HG02610 (cell line): ENCODE measurements around the gene HERC6.
A peak's percentile ranks its signal among the peaks of the same experiment; 100 is the strongest.
"Not testable (repeated sequence)": the region's sequence is repeated elsewhere in the genome, so short reads cannot be mapped to it uniquely, and the experiment has no call there.

ENCODE experiments used
- ATAC-seq: cut with Tn5 transposase; IDR thresholded peaks from one replicate; pipeline ENCODE4 v1.9.1; 2021; ENCODE audit warnings: mild to moderate bottlenecking, moderate library complexity; ENCODE audit not compliant: unreplicated experiment

Gene HERC6

DNA sequence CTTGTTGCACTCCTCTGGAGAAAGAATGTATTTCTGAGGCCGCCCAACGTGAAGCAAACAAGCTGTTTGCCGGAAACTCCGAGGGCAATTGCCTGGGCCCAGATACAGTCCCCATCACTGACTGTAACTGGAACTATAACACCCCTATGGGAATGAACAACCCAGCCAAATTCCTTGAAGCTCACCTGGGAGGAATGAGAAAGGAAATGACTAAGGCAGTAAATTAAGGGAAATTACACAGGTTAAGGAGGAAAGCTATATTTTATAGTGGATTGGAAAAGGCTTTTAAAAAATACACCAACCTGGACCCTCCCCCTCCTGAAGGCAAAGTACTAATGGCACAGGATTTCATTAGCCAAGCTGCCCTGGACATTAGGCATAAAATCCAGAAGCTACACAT, 66.6 kb downstream of the HERC6 start:
- no peak for ATAC-seq

DNA sequence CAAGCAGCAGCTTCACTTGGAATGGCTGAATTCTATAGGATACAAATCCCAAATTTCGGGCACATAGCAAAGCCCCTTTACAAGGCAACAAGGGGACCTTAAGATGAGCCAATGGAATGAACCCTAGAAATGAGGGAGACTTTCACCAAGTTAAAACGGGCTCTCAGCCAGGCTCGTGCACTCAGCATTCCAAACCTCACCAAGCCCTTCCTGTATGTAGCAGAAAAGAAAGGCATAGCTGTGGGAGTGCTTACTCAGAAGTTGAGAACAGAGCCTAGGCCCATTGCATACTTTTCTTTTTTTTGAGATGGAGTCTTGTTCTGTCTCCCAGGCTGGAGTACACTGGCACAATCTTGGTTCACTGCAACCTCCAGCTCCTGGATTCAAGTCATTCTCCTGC, 67.5 kb downstream of the HERC6 start:
- ATAC-seq = no peak

GRCh38 chr4:88447371-88448095, 68.9 kb downstream of the HERC6 start:
- ATAC-seq = no peak

DNA sequence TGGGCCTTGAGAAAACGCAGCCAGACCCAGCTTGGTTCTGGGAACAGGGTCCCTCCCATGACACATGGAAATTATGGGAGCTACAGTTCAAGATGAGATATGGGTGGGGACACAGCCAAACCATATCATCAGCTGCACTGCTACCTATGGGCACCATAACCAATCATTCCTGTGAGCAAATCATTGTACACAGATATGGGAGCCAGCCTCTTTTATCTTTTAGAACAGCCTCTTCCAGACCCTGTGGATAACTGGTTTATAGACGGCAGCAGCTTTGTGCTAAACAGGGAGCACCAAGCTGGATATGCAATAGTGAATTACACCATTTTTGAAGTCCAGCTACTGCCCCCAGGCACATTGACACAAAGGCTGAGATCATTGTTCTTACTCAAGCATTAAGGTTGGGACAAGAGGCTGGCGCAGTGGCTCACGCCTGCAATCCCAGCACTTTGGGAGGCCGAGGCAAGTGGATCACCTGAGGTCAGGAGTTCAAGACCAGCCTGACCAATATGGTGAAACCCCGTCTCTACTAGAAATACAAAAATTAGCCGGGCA, 69.6 kb downstream of the HERC6 start:
- not testable (repeated sequence) for ATAC-seq

DNA sequence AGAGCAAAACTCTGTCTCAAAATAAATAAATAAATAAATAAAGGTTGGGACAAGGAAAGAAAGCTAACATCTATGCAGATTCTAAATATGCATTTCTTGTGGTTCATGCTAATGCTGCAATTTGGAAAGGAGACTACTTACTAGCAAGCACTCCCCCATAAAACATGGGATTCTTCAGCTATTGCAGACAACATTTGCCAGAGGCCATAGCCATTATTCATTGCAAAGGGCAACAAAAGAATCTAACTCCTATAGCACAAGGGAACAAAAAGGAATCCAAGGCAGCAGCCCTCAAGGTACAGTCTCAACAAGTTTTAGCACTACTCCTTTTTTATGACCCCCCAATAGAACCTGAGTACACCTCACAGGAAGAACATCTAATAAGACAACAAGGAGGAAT, 70.2 kb downstream of the HERC6 start:
- ATAC-seq = no peak

GRCh38 chr4:88449290-88449689, 70.6 kb downstream of the HERC6 start:
- no peak for ATAC-seq

DNA sequence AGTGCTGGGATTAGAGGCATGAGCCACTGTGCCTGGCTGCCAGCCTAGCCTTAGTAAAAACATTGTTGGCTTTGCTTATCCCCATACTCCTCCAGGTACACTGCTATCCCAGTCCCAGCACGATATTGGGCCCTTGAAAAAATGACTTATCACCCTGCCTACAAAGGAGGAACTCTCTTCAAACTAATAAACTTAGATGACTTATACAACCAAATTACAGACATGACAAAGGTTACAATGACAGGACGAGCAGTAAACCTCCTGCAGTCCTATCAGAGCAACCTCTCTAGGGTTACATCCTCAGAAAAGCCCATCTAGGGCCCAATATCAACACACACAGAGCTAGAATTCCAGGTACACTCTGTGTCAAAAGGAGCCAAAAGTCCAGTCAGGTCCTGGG, 72.6 kb downstream of the HERC6 start:
- no peak for ATAC-seq

DNA sequence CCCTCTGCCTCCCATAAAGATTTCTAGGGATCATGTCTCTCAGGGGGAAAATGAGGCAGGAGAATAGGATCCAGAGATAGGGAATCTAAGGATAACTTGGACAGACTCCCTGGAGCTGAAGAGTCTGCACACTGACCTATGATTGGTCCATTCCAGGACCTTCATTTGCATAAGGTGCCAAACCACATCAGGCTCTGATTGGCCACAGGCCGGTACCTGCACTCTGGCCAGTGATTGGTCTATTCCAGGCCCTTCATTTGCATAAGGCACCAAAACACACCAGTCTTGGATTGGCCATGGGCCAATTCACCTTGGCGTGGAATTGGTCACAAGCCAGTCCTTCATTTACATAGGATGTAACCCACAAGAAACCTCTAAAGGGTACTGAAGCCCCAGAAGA, 74.3 kb downstream of the HERC6 start:
- ATAC-seq = no peak

DNA sequence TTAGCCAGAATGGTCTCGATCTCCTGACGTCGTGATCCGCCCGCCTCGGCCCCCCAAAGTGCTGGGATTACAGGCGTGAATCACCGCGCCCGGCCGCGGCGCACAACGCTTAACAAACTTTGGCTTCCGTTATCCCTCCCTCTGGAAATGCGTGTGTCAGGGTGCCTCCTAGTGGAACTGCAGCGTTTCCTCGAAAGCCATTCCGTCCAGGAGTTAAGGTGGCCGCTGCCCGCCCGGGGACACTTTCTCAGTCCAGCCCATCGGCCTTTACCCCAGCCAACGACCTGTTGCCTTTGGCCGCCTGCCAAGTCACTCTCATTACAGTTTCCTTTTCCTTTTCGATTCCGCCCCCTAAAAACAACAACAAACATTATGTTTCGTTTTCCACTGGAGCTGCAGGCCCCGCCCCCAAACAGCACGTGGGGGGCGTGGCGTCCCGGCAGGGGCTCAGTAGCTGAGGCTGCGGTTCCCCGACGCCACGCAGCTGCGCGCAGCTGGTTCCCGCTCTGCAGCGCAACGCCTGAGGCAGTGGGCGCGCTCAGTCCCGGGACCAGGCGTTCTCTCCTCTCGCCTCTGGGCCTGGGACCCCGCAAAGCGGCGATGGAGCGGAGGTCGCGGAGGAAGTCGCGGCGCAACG, 78.1 kb downstream of the HERC6 start, which contains the start of gene HERC5:
Gene HERC5, plus strand, starts transcription at position 450 of the 637 bp plus-strand sequence. Its CDS starts 151 bp downstream, at position 601.
- ATAC-seq = peak; percentile 93

GRCh38 chr4:88457307-88458103, 78.9 kb downstream of the HERC6 start:
- ATAC-seq = peak; percentile 36

DNA sequence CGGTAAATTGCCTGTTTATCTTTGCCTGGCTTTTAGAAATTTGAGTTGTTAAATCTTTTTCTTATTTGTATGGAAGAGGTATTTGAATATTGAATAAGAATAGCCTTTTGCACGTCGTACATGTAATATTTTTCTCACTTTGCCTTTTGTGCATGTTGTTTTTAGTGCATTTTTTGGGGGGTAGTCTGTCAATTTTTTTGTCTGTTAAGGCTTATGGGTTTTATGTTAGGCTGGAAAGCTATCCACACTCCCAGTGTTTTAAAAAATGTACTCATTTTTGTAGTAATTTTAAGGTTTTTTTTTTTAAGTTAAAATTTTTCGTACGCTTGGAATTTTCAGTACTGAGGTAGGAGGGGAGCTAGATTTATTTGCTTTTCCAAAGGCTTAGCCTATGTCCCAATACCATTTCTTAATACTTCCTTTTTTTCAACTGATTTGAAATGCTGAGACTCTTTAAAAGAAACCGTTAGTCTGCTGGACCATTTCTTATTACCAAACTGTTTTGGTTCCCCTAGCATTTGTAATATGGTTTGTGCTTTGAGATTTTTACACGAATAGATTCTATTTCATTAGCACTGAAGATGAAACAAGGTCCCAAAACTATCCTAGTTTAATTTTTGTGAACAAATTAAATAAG, 79.6 kb downstream of the HERC6 start:
- no peak for ATAC-seq

DNA sequence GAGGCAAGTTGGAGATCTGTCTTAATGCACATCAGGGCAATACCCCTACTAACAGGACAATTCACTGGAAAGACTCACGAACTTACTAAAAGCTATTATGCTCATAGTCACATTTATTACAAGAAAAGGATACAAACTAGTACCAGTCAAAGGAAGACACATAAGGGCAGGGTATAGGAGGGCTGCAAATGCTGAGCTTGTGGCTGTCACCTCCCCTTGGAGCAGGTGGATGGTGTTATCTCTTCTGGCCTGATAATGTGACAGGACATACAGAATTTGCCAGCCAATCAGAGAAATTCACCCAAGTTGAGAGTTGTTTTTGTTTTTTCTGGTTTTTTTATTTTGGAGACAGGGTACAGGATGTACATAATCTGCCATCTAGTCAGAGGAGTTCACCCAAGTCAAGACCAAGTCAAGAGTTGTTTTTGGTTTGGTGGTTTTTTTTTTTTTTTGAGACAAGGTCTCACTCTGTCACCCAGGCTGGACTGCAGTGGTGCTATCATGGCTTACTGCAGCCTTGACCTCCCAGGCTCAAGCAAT, 87.1 kb downstream of the HERC6 start:
- no peak for ATAC-seq

DNA sequence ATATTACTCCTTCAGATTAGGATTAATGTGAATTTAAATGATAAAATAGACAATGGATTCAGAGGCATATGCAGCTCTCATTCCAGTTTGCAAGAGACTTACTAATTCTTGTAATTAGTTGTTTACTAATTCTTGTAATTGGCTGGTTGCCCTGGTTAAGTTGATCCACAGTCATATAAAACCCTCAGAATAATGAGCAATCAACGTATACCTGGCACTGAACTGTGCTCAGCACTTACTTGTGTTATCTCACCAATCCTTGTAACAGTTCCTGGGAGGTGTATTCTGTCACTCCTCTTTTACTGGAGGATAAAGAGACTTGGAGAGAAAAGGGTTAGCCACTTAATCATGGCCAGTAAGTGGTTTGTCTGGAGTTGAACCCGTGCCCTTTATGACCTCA, 88.7 kb downstream of the HERC6 start:
- no peak for ATAC-seq

GRCh38 chr4:88477229-88477860, 98.7 kb downstream of the HERC6 start:
- ATAC-seq = no peak

DNA sequence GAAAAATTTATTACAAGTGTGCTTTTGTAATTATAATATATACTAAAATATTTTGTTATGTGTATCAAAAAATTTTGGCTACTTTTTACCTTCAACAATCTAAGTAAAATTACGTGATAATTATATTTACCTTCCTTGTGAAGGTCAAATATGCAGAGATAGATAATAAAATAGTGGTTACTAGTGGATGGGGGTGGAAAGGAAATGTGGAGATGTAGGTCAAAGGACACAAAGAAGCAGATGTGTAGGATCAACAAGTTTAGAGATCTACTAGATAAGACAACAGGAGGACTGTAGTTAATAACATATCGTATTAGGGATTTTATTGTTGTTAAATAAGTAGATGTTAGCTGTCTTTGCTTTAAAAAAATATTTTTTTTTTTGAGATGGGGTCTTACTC, 99.6 kb downstream of the HERC6 start:
- no peak for ATAC-seq

DNA sequence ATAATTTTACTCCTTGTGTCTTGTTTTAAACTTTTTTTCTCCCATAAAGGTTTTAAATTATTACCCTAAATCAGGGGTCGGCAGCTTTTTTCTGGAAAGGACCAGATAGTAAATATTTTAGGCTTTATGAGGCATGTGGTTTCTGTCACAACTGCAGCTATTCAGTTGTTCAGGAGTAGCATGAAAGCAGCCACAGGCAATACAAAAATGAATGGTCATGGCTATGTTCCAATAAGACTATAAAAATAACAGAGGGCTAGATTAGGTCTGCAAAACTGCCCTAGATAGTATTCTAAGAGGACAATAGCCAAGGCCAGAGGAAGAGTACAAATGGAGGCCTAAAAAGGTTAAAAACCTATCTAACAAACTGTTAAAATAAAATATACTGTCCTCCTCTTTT, 102.9 kb downstream of the HERC6 start:
- no peak for ATAC-seq

DNA sequence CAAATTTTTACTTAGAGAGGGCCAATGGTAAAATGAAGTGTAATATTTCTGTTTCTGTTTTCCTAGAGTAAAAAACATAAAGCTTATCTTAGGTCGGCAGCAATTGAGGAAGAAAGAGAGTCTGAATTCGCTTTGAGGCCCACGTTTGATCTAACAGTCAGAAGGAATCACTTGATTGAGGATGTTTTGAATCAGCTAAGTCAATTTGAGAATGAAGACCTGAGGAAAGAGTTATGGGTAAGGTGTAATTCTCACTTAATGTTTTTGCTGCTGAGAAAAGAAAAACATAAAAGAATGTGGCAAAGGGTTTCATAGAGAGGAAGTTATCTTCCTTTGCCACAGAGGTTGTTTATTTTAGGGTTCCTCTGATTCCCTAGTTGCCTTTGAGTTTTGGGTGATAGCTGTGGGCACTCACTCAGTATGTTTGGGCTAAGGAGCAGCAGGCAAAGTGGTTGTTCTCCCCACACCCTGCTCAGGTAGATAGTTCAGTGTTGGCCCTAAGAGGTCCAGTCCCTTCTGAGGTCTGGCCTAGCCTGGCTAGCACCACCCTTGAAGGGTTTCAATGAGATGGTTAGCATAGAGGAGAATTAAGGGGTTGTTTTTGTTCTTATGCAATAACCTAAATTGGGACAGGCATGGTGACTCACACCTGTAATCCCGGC, 110.6 kb downstream of the HERC6 start:
- no peak for ATAC-seq
